COLO829 (cell line): ENCODE measurements around the gene FXYD6.
"Not testable (repeated sequence)": the region's sequence is repeated elsewhere in the genome, so short reads cannot be mapped to it uniquely, and the experiment has no call there.

Experiments
- DNase-seq: peaks from one replicate; pipeline ENCODE4 v3.0.0; 2012; ENCODE audit warnings: low spot score

FXYD6 gene

DNA sequence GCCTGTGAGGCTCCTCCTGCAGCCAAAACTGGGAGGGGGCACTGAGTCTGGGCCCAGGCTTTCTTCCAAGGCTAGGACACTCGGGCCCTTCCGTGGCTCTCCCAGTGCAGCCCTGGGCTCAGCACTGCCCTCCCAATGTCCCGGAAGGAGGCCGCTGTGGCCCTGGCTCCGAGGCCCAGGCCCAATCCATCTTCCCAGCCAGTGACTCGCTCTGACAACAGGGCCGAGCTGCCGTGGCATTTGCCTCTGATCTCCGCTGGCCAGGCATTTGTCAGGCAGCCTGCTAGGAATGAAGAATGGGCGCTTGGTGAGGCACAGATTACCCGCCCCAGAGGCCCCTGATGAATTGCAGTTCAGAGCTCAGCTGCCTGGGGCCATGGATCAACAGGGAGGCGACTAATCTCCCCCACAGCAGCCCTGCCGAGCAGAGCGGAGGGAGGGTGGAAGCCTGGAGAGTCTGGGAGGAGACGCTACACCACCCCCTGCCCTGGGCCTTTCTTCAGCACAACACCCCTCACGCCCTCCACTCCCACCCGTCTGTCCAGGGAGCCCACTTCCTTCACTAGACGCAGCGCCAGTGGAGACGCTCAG is 60.2 kb downstream of the FXYD6 start:
- no peak for DNase-seq

DNA sequence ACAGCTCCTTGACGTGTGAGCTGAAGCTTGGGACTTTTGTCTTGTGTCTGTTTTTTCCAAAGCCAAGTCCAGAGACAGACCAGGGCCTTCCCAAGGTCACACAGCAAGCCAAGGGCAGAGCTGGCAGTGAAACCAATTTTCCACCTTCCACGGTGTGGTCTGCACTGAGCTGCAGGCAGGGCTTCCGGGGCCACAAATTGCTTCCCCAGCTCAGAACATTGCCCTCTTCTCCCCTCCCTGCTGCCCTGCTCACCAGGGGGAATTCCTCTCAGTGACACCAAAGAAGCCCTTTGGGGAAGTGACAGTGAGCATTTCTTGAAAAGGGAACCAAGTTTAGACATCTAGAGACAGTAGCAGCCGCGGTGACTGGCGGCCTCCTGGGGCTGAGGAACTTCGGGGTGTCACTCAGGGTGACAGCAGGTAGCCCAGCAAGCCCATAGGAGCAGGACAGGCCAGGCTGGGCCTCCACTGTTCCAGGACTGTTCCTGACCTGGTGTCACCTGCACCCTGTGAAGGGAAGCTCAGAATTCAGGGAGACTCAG is 61.1 kb downstream of the FXYD6 start:
- no peak for DNase-seq

DNA sequence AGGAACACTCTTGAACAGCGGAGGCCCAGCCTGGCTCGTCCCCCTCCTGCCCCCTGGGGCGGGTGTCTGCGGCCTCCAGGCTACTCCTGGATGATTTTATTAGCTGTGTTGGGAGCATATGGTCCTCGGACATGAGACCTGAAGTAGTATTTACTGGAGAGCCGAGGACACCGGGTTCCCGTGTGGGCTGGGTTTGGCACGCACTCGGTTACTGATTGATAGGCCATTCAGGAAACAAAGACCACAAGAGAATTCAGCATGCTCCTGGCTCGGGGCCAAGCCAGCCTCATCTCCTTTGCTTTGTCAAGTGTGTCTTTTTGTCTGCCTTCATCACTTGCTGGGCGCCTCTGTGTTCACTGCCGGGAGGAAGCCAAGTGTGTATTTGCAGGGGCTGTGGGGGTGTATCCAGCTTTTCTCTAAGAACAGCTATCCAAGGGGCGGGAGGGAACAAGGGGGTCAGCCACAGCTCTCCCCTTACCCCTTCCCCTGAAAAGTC is 61.6 kb downstream of the FXYD6 start:
- DNase-seq: no peak

GRCh38 chr11:117814204-117814765 is 62.2 kb downstream of the FXYD6 start:
- no peak for DNase-seq

DNA sequence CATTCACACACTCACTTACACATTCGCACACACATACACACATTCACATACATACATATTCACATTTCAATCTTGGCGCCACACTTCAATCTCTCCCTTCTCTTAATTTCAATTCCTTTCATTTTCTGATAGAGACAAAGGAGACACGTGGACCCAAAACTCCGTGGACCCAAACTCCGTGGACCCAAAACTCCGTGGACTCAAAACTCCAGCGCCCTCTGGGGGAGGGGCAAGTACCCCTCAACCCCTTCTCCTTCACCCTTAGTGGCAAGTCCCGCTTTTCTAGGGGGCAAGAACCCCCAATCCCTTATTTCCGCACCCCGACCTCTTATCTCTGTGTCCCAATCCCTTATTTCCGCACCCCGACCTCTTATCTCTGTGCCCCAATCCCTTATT is 66.4 kb downstream of the FXYD6 start:
- DNase-seq: not testable (repeated sequence)

DNA sequence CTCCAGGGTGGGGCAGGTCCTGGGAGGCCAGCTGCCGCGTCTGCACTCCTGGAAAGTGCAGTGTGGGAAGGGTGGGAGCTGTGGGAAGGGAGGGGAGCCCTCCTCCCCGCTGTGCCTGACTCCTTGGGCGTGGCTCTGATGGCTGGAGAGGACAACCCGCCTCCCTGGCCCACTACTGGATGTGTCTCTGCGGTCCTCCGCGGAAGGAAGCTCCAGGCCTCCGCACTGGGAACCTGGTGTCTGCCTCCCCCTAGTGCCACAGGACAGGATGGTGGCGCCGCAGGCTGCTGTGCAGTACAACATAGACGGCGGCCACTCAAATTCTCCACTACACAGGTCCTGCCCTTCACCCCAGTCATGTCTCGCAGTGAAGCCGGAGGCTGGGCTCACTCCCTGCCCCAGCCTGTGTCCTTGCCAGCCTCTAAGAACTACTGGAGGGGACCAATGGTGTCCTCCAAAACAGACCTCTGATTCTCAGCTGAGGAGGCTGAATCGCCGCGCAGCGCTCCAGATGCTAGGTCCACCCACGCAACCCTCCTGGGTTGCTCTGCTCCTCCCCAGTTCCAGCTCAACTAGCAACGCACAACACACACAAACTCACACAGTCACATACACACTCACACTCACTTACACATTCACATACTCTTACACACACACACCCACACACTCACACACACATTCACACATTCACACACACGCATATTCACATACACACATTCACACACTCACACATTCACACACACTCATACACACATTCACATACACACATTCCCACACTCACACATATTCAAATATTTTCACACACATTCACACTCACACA is 67.0 kb downstream of the FXYD6 start:
- DNase-seq: peak; percentile 47

DNA sequence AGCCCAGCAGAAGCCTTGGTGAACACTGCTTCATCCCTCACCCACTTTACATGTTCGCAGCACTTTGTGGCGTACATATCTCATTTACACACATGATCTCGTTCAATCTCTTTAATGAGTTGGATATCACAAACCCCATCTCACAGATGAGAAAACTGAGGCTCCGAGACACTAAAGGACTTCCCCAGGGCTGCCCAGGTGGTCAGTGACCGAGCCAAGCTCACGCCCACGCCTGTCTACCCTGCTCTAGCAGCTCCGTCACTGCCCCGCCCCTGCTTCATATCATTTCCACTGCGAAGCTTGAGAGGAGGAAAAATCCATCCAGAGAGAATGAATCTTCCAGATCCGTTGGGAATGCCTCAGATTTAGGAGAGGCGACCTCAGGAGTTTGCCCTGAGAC is 67.7 kb downstream of the FXYD6 start:
- no peak for DNase-seq

DNA sequence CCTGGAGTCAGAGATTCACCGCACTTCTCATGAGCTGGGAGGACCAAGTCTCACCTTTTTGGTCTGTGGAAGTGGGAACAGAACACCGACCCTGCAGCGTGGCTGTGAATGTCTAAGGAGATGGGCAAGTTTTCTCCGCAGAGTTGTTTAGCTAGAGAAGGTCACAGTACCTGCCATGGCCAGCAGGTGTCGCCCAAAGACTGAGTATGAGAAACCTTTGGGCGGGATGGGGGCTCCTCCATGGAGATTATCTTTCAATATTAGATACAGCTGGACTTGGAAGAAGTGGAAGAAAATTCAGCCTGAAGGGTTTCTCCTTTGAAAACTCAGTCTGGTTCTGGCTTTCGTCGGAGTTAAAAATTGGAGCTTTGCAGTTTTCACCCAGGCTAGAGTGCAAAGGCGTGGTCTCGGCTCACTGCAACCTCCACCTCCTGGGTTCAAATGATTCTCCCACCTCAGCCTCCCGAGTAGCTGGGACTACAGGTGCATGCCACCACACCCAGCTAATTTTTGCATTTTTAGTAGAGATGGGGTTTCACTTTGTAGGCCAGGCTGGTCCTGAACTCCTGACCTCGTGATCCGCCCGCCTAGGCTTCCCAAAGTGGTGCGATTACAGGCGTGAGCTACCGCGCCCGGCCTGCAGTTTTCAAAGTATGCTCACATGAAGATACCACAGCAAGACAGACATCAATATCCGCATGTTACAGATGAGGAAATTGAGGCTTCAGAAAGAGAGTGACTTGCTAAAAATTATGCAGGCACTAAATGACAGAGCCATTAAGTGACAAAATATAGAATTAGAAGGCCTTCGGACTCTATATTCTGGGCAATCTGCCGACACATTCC is 68.8 kb downstream of the FXYD6 start:
- DNase-seq: peak; percentile 70

DNA sequence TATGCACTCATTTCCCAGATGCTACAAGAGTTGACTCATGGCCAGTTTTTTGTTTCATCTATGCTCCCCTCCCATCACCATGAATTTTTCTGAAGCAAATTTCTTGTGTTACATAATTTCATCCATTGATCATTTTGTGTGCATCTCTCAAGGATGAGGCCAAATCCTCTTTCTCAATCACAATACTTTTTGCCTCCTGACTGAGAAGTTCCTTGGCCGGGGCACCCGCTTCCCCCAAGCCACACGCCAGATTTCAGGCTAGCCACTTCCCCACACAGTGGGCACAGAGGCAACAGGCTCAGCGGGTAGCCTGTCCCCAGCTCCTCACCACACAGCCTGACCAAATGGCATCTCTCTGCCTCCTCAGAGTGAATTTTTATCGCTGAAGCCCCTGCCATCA is 69.6 kb downstream of the FXYD6 start:
- DNase-seq: no peak

DNA sequence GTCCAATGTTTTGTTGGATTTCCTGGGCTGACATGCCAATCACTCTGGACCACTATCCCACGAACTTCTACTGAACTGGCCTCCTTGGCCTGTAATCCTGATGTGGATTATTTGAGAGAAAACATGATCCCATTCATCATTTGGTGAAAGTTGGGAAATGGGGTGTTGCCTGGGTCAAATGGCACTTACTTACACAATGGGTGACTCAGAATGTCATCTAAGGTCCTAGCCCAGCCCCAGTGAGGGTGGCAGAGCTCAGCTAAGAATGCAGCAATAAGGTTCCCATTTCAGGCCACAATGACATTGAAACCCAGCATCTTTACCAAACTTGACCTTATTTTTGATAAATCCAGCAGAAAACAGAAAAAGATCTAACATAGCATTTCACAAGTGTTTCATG is 71.4 kb downstream of the FXYD6 start:
- DNase-seq: no peak

- no peak for DNase-seq
These were observed 72.6 kb downstream of the FXYD6 start for GRCh38 chr11:117803896-117804295.

GRCh38 chr11:117799634-117800033 is 76.8 kb downstream of the FXYD6 start:
- DNase-seq: no peak

GRCh38 chr11:117796872-117797529 is 79.5 kb downstream of the FXYD6 start, which contains the start of gene DSCAML1:
Gene DSCAML1 (minus strand): TSS chr11:117797216. CDS start chr11:117797079, 137 bp downstream.
- DNase-seq: no peak

- DNase-seq: no peak
These were observed 80.0 kb downstream of the FXYD6 start for GRCh38 chr11:117796456-117796871.

- DNase-seq: no peak
These were observed 80.6 kb downstream of the FXYD6 start for GRCh38 chr11:117795638-117796455.

DNA sequence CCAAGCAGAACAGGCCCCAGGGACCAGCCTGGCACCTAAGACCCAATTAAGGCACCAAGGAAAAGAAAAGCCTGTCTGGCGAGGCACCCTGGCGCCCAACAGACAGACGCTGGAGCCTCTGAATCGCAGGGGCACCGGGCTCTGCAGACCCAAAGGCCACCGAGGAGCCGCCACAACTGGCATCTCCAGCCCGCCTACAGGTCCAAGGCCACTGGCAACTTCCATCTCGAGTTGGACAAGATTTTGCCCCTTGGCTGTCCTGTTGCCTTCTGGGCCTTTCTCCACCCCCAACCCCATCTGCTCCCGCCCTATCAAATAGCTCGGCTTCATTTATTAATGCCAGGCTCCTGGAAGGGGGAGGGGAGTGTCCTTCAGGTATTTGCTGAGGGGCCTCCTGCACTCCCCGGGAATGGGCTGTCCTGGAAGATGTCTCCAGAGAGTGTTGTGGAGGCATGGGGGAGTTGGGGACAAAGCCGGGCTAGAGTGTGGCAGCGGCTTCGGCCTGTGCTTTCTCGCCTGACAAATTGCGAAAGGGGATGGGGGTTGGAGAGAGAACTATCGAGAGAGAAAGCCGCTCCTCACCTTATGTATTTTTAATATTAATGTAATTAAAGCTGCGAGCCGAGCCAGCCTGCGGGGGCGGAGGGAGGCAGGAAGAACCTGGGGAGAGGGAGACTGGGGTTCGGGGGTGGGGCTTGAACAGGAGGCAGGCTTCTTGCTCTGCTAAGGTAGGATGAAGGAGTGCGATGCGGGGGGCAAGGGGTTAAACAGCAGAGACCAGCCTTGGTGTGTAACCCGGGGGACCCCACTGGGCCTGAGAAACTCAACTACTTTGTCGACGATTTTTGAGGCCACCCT is 81.5 kb downstream of the FXYD6 start:
- DNase-seq: no peak

DNA sequence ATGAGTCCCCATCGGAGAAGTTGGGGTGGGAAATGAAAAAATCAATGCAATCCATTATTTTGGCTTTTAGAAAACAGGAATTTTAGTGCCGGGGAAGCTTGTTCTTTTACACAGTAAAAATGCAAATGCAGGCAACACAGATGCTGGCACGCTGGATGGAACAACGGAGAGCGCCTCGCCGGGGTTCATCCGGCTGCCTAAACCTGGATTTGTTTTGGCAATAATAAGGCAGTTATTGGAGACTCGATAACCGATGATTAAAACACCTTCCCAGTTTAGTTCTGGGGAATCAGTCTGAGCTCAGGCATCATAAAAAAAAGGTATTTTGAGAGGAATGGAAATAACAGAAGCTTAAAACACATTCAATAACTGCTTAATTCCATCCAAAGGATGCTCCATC is 82.3 kb downstream of the FXYD6 start:
- DNase-seq: no peak

DNA sequence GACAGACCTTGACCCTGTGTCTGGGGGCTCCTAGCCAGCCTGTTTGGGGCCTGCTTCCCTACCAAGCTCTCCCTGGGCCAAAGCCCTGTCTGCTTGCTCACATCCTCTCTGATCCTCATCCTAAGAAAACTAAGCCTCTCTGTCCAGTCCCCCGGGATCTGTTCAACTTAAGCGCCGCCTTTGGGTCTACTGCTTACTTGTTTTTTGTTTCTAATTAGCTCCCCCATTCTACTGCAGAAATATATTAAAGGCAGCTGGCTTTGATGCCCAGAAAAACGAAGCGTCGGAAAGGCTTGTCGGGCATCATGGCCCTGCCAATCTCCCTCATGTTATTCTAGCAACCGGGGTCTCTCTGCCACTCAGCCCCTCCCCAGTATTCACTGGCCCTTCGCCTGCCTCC is 82.9 kb downstream of the FXYD6 start:
- no peak for DNase-seq

DNA sequence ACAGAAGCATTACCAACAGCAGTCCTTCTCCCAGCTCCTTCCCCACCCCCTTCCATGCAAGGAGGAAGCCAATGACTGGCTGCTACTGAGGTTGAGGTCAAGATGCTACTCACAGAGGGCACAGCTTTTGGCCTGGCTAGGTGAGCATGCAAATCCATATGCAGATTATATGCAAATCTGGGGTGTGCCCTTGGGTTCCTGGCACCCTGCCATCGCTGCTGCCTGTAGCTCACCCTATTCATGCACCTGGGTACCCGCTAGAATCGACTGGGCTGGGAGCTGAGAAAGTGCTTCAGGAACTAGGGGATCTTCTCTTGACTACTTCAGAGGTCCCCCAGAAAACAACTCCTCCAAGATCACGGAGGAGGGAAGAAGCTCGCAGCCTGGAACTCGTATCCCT is 83.5 kb downstream of the FXYD6 start:
- no peak for DNase-seq

GRCh38 chr11:117792241-117792640 is 84.2 kb downstream of the FXYD6 start:
- DNase-seq: no peak
